HG03025 (cell line): ENCODE results near the gene UBTD1.

Source experiments
- ATAC-seq: cut with Tn5 transposase; IDR thresholded peaks from one replicate; pipeline ENCODE4 v1.9.1; 2021; ENCODE audit warnings: mild to moderate bottlenecking, moderate library complexity; ENCODE audit not compliant: unreplicated experiment, low FRiP score

The UBTD1 gene

DNA sequence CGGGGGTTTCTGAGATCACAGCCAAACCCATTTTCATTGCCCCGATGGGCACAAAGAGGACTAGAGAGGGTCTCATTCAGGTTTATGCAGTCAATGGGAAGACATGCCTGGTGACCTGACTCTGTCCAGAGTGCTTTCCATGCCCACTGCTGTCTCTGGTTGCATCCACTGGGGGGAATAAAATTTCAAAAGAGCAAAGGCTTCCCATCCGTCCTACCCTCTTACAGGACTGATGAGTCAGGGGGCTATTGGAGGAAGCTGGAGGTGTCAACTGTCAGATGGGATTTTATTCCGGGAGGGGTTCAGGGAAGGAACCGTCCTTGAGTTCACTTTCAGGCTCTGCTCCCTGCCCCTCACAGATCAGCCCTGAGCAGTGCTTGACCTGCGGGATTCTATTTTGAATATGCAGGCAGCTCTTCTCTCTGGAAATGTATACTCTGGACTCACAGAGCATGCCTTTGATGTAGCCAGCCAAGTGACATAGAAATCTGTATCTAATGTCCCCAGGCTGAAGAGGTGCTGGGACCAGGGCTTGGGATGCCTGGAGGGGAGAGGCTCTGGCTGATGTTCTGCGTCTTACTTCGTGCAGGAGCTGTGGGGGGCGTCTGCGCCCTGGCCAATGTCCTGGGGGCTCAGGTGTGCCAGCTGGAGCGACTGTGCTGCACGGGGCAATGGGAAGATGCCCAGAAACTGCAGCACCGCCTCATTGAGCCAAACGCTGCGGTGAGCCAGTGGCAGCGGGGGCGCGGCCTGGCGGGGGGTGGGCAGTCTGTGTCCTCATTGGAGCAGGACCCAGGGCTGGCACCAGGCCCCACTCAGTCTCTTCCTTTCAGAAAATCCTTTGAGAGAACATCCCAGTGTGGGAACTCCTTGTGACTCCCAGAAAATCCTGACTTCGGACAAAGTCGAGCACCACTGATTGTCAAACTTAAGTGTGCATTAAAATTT is 102.8 kb downstream of the UBTD1 start:
- ATAC-seq: no peak

- no peak for ATAC-seq
These were observed 108.4 kb downstream of the UBTD1 start for GRCh38 chr10:97607095-97607636.

DNA sequence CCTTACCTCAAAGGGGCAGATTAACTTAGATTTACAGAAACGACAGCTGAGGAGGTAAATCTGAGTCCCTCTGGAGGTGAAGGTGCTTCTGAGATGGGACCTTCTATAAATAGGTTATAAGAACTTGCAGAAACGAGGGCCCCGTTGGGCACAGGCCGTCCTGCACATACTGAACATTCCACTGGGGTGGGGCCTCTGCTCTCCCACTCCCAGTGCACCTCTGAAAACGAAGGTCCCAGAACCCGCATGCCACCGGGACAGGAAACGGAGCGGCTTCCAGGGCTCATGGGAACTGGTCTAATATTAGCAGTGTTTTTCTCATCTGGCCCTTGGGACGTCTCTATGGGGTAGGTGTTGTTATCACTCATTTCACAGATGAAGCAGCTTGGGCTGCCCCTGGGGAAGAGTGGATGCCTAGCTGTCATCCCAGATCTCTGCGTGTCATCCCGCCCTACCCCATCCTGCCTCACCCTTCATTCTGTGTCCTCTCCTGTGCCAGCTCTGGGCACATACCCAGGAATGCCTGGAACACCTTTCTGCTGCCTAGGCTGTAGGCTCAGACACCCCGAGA is 110.4 kb downstream of the UBTD1 start:
- ATAC-seq: no peak

- no peak for ATAC-seq
These were observed 112.7 kb downstream of the UBTD1 start for GRCh38 chr10:97611473-97611872.

DNA sequence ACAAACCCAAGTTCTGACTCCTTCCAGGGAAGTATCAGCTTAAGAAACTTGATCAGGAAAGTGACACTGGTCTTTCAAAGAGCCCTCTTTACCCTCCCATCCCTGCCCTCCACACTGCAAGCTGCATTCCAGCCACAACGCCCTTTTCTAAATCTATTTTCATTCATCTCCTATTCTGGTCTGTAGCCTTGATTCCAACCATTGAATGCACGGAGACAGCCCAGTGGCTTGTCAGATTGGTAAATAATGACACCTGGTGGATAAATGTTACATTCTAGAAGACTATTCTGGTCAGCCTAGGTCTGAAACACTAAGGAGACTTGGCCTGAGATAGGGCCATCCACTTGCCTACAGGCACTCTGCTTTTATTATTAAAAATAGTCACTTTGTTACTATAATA is 113.7 kb downstream of the UBTD1 start:
- no peak for ATAC-seq

- no peak for ATAC-seq
These were observed 119.6 kb downstream of the UBTD1 start for GRCh38 chr10:97618285-97618684.

GRCh38 chr10:97618733-97619132 is 120.0 kb downstream of the UBTD1 start:
- ATAC-seq: no peak
